Measurements from ENCODE around the gene IGF2BP2. TPM values are rescaled to one million over a fixed set of nuclear protein-coding genes. Genes with fewer than 3 reads are reported as not detected.
A peak's percentile ranks its signal among the peaks of the same experiment; 100 is the strongest.

Gene IGF2BP2
- total RNA-seq, 1 donor from 2014 or later: 15.9 TPM

- intact Hi-C loops (cut with DNase I): no loop called here
- DNase-seq (ENCODE audit: missing footprints) (no peak), ATAC-seq (no peak)
Observed at GRCh38 chr3:185753354-185753753, 71.5 kb downstream of the IGF2BP2 start.

DNA sequence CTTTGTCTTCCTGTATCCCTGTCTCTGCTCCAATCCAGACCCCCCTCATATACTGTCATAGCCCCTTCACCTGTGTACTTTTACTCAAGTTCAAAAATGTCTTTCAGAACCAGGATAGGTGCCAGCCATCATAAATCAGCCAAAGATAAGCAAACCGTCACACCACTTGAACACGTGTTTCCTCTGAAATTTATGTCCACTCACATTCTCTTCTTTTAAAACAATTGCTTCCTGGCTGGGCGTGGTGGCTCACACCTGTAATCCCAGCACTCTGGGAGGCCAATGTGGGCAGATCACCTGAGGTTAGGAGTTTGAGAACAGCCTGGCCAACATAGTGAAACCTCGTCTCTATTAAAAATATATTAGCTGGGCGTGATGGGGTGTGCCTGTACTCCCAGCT is 74.1 kb downstream of the IGF2BP2 start:
- intact Hi-C loops (cut with DNase I): no loop called here
- ATAC-seq (no peak), DNase-seq (ENCODE audit: missing footprints) (no peak)

GRCh38 chr3:185750015-185750414 is 74.8 kb downstream of the IGF2BP2 start:
- intact Hi-C loops (cut with DNase I): no loop called here
- ATAC-seq (no peak), DNase-seq (ENCODE audit: missing footprints) (no peak)

DNA sequence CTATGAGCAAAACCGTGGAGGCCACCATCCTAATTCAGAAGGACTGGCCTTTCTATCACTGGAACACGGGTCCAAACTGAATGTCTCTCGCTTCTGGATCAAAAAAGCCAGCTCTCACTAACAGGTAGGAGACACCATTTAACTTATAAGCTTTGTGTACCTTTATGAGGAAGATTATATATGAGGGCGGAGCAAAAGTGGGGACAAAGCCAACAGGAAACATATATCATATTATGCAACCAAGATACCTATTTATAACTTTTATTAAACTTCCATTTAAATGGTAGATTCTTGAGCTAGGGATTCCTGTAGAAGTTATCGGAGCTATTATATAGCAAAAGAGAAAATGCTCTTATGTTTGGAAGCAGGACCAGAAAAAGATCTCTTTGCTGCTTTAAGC is 78.4 kb downstream of the IGF2BP2 start:
- no peak for ATAC-seq
- DNase-seq (ENCODE audit: missing footprints): no peak
- intact Hi-C loops (cut with DNase I): no loop called here

- ATAC-seq: no peak
- DNase-seq (ENCODE audit: missing footprints): no peak
- intact Hi-C loops (cut with DNase I): no loop called here
Observed at GRCh38 chr3:185744997-185745843, 79.6 kb downstream of the IGF2BP2 start.

GRCh38 chr3:185741586-185741985 is 83.3 kb downstream of the IGF2BP2 start:
- DNase-seq (ENCODE audit: missing footprints) (no peak), ATAC-seq (no peak)
- intact Hi-C loops (cut with DNase I): no loop called here

- ATAC-seq (no peak), DNase-seq (ENCODE audit: missing footprints) (no peak)
- intact Hi-C loops (cut with DNase I): no loop called here
Observed at GRCh38 chr3:185740133-185740532, 84.7 kb downstream of the IGF2BP2 start.

GRCh38 chr3:185739264-185739701 is 85.6 kb downstream of the IGF2BP2 start:
- intact Hi-C loops (cut with DNase I): loop anchor here (10.0 kb wide), 2 partner anchors 86 to 196 kb away; partner anchors contain the start of genes IGF2BP2 and TRA2B
- ATAC-seq: no peak
- DNase-seq (ENCODE audit: missing footprints): no peak

GRCh38 chr3:185737740-185738680 is 86.8 kb downstream of the IGF2BP2 start:
- DNase-seq (ENCODE audit: missing footprints): no peak
- no peak for ATAC-seq
- intact Hi-C loops (cut with DNase I): loop anchor here (10.0 kb wide), 2 partner anchors 87 to 197 kb away; partner anchors contain the start of genes IGF2BP2 and TRA2B

DNA sequence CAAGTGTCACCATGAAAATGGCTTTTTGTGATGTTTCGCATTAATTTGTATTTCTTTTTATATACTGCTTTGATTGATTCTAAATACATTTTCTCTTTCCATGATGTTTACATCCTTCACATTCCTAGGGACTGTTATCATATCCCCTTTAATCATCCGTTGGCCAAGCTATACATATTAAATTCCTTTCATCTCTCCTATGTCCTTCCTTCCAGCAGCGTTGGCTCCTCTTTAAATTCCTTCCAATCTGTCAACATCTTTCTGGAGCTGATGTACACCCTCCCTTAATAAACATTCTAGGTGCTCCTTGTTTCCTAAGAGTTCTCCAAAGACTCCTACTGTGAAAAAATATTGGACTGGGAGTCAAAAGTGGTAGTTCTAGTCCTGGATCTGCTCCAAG is 87.8 kb downstream of the IGF2BP2 start:
- DNase-seq (ENCODE audit: missing footprints) (no peak), ATAC-seq (no peak)
- intact Hi-C loops (cut with DNase I): loop anchor here (10.0 kb wide), 2 partner anchors 88 to 198 kb away; partner anchors contain the start of genes IGF2BP2 and TRA2B

- intact Hi-C loops (cut with DNase I): loop anchor here (10.0 kb wide), 2 partner anchors 90 to 200 kb away; partner anchors contain the start of genes IGF2BP2 and TRA2B
- DNase-seq (ENCODE audit: missing footprints): no peak
- ATAC-seq: no peak
Observed at GRCh38 chr3:185734725-185735096, 90.1 kb downstream of the IGF2BP2 start.

GRCh38 chr3:185733980-185734724 is 90.7 kb downstream of the IGF2BP2 start:
- DNase-seq (ENCODE audit: missing footprints): no peak
- intact Hi-C loops (cut with DNase I): loop anchor here (10.0 kb wide), 2 partner anchors 91 to 201 kb away; partner anchors contain the start of genes IGF2BP2 and TRA2B
- ATAC-seq: peak; percentile 68

GRCh38 chr3:185732782-185733181 is 92.1 kb downstream of the IGF2BP2 start:
- no peak for ATAC-seq

DNA sequence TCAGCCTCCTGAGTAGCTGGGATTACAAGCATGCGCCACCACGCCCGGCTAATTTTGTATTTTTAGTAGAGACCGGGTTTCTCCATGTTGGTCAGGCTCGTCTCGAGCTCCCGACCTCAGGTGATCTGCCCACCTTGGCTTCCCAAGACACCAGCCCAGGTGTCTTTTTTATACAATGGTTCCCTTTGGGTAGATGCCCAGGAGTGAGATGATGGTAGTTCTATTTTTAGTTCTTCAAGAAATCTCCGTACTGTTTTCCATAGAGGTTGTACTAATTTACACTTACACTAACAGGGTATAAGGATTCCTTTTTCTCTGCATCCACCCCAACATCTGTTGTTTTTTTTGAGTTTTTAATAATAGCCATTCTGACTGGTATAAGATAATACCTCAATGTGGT is 94.3 kb downstream of the IGF2BP2 start:
- no peak for DNase-seq (ENCODE audit: missing footprints)
- intact Hi-C loops (cut with DNase I): loop anchor here (10.0 kb wide), 2 partner anchors 94 to 204 kb away; partner anchors contain the start of genes IGF2BP2 and TRA2B
- ATAC-seq: no peak

More at GRCh38 chr3:185732782-185733181, 92.1 kb downstream of the IGF2BP2 start:
- intact Hi-C loops (cut with DNase I): loop anchor here (10.0 kb wide), 2 partner anchors 92 to 202 kb away; partner anchors contain the start of genes IGF2BP2 and TRA2B
- DNase-seq (ENCODE audit: missing footprints): no peak

- intact Hi-C loops (cut with DNase I): loop anchor here (10.0 kb wide), 2 partner anchors 95 to 205 kb away; partner anchors contain the start of genes IGF2BP2 and TRA2B
- ATAC-seq (no peak), DNase-seq (ENCODE audit: missing footprints) (no peak)
Observed at GRCh38 chr3:185729337-185730055, 95.3 kb downstream of the IGF2BP2 start.

DNA sequence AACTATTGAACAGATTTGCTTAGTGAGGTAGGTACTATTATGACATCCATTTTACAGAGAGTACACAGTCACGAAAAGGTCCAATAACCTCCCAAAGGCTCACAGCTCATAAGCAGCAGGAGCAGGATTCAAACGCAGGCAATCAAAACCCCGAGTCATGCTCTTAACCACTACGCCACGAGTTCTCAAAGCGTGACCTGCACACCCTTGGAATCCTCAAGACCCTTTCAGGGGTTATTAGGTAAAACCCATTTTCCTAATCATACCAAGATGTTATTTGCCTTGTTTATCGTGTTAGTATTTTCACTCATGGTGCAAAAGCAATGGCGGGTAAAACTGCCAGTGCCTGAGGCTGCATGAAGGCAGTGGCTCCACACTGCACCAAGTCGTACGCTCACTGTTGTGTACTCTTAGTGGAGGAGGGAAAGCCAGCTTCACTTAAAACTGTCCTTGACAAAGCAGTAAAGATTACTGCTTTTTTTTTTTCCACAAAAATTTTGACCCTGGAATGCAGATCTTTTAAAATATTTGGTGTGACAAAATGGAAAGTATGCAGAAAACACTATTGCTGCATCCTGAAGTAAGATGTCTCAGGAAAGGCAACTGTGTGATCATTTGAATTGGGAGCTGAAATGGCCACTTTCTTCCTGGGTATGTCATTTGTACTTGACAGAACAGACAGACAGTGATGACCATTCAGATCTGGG is 96.1 kb downstream of the IGF2BP2 start:
- DNase-seq (ENCODE audit: missing footprints) (no peak), ATAC-seq (no peak)
- intact Hi-C loops (cut with DNase I): no loop called here

- ATAC-seq (no peak), DNase-seq (ENCODE audit: missing footprints) (no peak)
- intact Hi-C loops (cut with DNase I): no loop called here
Observed at GRCh38 chr3:185727873-185728272, 97.0 kb downstream of the IGF2BP2 start.

All from Right ventricle myocardium inferior (tissue), 1 donor.